GM19238 (cell line): ENCODE measurements around the gene CDH22.
A peak's percentile ranks its signal among the peaks of the same experiment; 100 is the strongest.

Experiments used
- DNase-seq: peaks from one replicate; pipeline ENCODE4 v3.0.0; 2011; ENCODE audit warnings: low spot score; ENCODE audit not compliant: insufficient read length

The CDH22 gene

GRCh38 chr20:46145713-46146112 lies 162.6 kb downstream of the CDH22 start:
- DNase-seq = no peak

- no peak for DNase-seq
Measured at GRCh38 chr20:46144432-46145025, 163.8 kb downstream of the CDH22 start.

- no peak for DNase-seq
Measured at GRCh38 chr20:46142124-46142523, 166.2 kb downstream of the CDH22 start.

- no peak for DNase-seq
Measured at GRCh38 chr20:46139908-46140482, 168.3 kb downstream of the CDH22 start.

- no peak for DNase-seq
Measured at GRCh38 chr20:46139266-46139889, 168.9 kb downstream of the CDH22 start.

GRCh38 chr20:46137816-46138215 lies 170.5 kb downstream of the CDH22 start:
- DNase-seq = no peak

GRCh38 chr20:46135856-46136633 lies 172.3 kb downstream of the CDH22 start:
- no peak for DNase-seq

GRCh38 chr20:46134716-46135115 lies 173.6 kb downstream of the CDH22 start:
- no peak for DNase-seq

- no peak for DNase-seq
Measured at GRCh38 chr20:46133886-46134654, 174.2 kb downstream of the CDH22 start.

GRCh38 chr20:46132705-46133120 lies 175.6 kb downstream of the CDH22 start:
- DNase-seq = peak; percentile 72

- no peak for DNase-seq
Measured at GRCh38 chr20:46131396-46131795, 176.9 kb downstream of the CDH22 start.

- DNase-seq = no peak
Measured at GRCh38 chr20:46130534-46130933, 177.8 kb downstream of the CDH22 start.

GRCh38 chr20:46129955-46130481 lies 178.3 kb downstream of the CDH22 start:
- no peak for DNase-seq

GRCh38 chr20:46128310-46129151 lies 179.8 kb downstream of the CDH22 start:
- no peak for DNase-seq

- no peak for DNase-seq
Measured at GRCh38 chr20:46127396-46128010, 180.8 kb downstream of the CDH22 start.

GRCh38 chr20:46126440-46127056 lies 181.8 kb downstream of the CDH22 start:
- DNase-seq = no peak
